ENCODE data around the gene ASPHD2.

DNA sequence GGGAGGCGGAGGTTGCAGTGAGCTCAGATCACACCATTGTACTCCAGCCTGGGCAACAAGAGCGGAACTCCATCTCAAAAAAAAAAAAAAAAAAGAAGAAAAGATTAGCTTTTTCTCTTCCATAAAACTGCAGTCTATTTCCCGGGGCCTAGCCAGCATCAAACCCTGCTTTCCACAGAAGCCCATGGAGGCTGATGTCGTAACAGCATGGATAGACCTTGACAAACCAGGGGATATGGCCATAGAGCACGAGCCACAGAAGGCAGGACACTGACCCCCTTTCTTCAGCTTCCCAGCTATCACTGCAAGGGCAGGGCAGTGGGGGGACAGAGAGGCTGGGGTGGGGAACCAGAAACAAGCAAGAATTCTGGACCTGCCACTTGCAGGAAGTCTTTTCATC is 33.0 kb downstream of the ASPHD2 start:
- TF ChIP-seq GATA2 (IDR thresholded peaks at IDR 0.05; ENCODE audit: low read depth, low read length) (no peak), GATA3 (IDR thresholded peaks at IDR 0.05; ENCODE audit: low read depth, low read length) (no peak)
